HEK293T (cell line): Measurements from ENCODE around the gene VAT1L.

Source experiments
- CTCF ChIA-PET: fragments of 350-600 bp; formaldehyde crosslinking; extraction: SDS; loops from one replicate; lab custom pipeline; 2021; ENCODE audit warnings: antibody characterized with exemption, inconsistent platforms; lab: Yijun Ruan, JAX
- POLR2A ChIA-PET: fragments of 350-600 bp; formaldehyde crosslinking; extraction: SDS; loops from one replicate; lab custom pipeline; 2020; ENCODE audit warnings: antibody characterized with exemption, inconsistent platforms; lab: Yijun Ruan, JAX
- DNase-seq: peaks from one replicate; pipeline ENCODE4 v3.0.0; 2012; ENCODE audit warnings: mixed read lengths; ENCODE audit errors: extremely low spot score
- ARNT ChIP-seq: fragments of 450-650 bp; IDR thresholded peaks from 2 replicates; pipeline ENCODE4 v1.6.1; 2017; ENCODE audit warnings: mild to moderate bottlenecking
- BHLHE40 ChIP-seq: fragments of 450-650 bp; IDR thresholded peaks from 2 replicates; pipeline ENCODE4 v1.6.1; 2016; ENCODE audit warnings: mild to moderate bottlenecking, moderate library complexity, borderline replicate concordance
- CTBP1 ChIP-seq: fragments of 450-650 bp; IDR thresholded peaks from 2 replicates; pipeline ENCODE4 v1.6.1; 2016; ENCODE audit warnings: borderline replicate concordance
- ELF4 ChIP-seq: fragments of 450-650 bp; IDR thresholded peaks from 2 replicates; pipeline ENCODE4 v1.6.1; 2017; ENCODE audit warnings: antibody characterized with exemption
- FOXA1 ChIP-seq: fragments of 450-650 bp; IDR thresholded peaks from 2 replicates; pipeline ENCODE4 v1.6.1; 2016; ENCODE audit warnings: mild to moderate bottlenecking
- FOXK2 ChIP-seq: fragments of 450-650 bp; IDR thresholded peaks from 2 replicates; pipeline ENCODE4 v1.6.1; 2016; ENCODE audit warnings: mild to moderate bottlenecking
- FOXM1 ChIP-seq: fragments of 450-650 bp; IDR thresholded peaks from 2 replicates; pipeline ENCODE4 v1.6.1; 2017; ENCODE audit warnings: mild to moderate bottlenecking, borderline replicate concordance
- HDGF ChIP-seq: fragments of 450-650 bp; IDR thresholded peaks from 2 replicates; pipeline ENCODE4 v1.6.1; 2017; ENCODE audit warnings: antibody characterized with exemption, borderline replicate concordance
- L3MBTL2 ChIP-seq: fragments of 450-650 bp; conservative IDR thresholded peaks from 2 replicates; pipeline ENCODE4 v1.6.1; 2016; ENCODE audit warnings: mild to moderate bottlenecking
- LEF1 ChIP-seq: fragments of 450-650 bp; IDR thresholded peaks from 2 replicates; pipeline ENCODE4 v1.6.1; 2017; ENCODE audit warnings: mild to moderate bottlenecking, borderline replicate concordance
- NFRKB ChIP-seq: fragments of 450-650 bp; IDR thresholded peaks from 2 replicates; pipeline ENCODE4 v1.6.1; 2016; ENCODE audit warnings: mild to moderate bottlenecking, moderate library complexity
- PKNOX1 ChIP-seq: fragments of 450-650 bp; IDR thresholded peaks from 2 replicates; pipeline ENCODE4 v1.6.1; 2016
- SP1 ChIP-seq: fragments of 450-650 bp; IDR thresholded peaks from 2 replicates; pipeline ENCODE4 v1.6.1; 2017
- SUZ12 ChIP-seq: fragments of 450-650 bp; IDR thresholded peaks from 2 replicates; pipeline ENCODE4 v1.6.1; 2016; ENCODE audit warnings: mild to moderate bottlenecking
- TARDBP ChIP-seq: fragments of 450-650 bp; IDR thresholded peaks from 2 replicates; pipeline ENCODE4 v1.6.1; 2016
- ZNF384 ChIP-seq: fragments of 450-650 bp; IDR thresholded peaks from 2 replicates; pipeline ENCODE4 v1.6.1; 2016

The VAT1L gene

GRCh38 chr16:77812856-77813500, 24.6 kb downstream of the VAT1L start:
- POLR2A ChIA-PET, result interaction anchor here (0.9 kb wide), 1 partner anchor 12 kb away, joined by 3 read pairs; no protein-coding TSS in a partner anchor
- DNase-seq, result no peak
- TF ChIP-seq ARNT, result no peak
- TF ChIP-seq FOXK2, result no peak
- TF ChIP-seq SUZ12, result no peak
- no peak for TF ChIP-seq BHLHE40
- no peak for TF ChIP-seq NFRKB
- no peak for TF ChIP-seq FOXA1
- TF ChIP-seq PKNOX1, result no peak
- no peak for TF ChIP-seq ZNF384
- no peak for TF ChIP-seq L3MBTL2
- no peak for TF ChIP-seq ELF4
- CTCF ChIA-PET, result no interaction called here

GRCh38 chr16:77816293-77816692, 27.9 kb downstream of the VAT1L start:
- ChIA-PET POLR2A (no interaction called here), CTCF (no interaction called here)
- no peak for DNase-seq
- TF ChIP-seq LEF1 (no peak), ZNF384 (no peak), ARNT (no peak), FOXK2 (no peak), SUZ12 (no peak), ELF4 (no peak), L3MBTL2 (no peak), FOXM1 (no peak)

GRCh38 chr16:77820340-77820739, 32.0 kb downstream of the VAT1L start:
- ChIA-PET CTCF (no interaction called here), POLR2A (no interaction called here)
- TF ChIP-seq FOXM1 (no peak), TARDBP (no peak), FOXA1 (no peak), L3MBTL2 (no peak), SUZ12 (no peak), LEF1 (no peak), FOXK2 (no peak), SP1 (no peak), ARNT (no peak), HDGF (no peak), BHLHE40 (no peak), ELF4 (no peak), ZNF384 (no peak), CTBP1 (no peak), NFRKB (no peak), PKNOX1 (no peak)
- no peak for DNase-seq

- POLR2A ChIA-PET, result no interaction called here
- TF ChIP-seq PKNOX1 (no peak), SUZ12 (no peak), ELF4 (no peak), HDGF (no peak), TARDBP (no peak), BHLHE40 (no peak), LEF1 (no peak), L3MBTL2 (no peak)
- no peak for DNase-seq
- CTCF ChIA-PET, result no interaction called here
Observed at GRCh38 chr16:77822661-77823060, 34.3 kb downstream of the VAT1L start.

GRCh38 chr16:77823067-77823466, 34.7 kb downstream of the VAT1L start:
- POLR2A ChIA-PET, result no interaction called here
- DNase-seq, result no peak
- CTCF ChIA-PET, result no interaction called here
- no peak for TF ChIP-seq CTBP1
- no peak for TF ChIP-seq SUZ12
- TF ChIP-seq FOXK2, result no peak
- TF ChIP-seq HDGF, result no peak
- no peak for TF ChIP-seq PKNOX1
- TF ChIP-seq SP1, result no peak
- no peak for TF ChIP-seq L3MBTL2
- no peak for TF ChIP-seq TARDBP
- TF ChIP-seq FOXM1, result no peak

GRCh38 chr16:77825196-77825595, 36.8 kb downstream of the VAT1L start:
- ChIA-PET CTCF (no interaction called here), POLR2A (no interaction called here)
- no peak for TF ChIP-seq ZNF384
- TF ChIP-seq SUZ12, result no peak
- no peak for TF ChIP-seq NFRKB
- no peak for TF ChIP-seq LEF1
- no peak for TF ChIP-seq HDGF
- no peak for TF ChIP-seq FOXA1
- no peak for TF ChIP-seq TARDBP
- no peak for TF ChIP-seq CTBP1
- TF ChIP-seq PKNOX1, result no peak
- TF ChIP-seq ELF4, result no peak
- no peak for TF ChIP-seq SP1
- TF ChIP-seq FOXM1, result no peak
- TF ChIP-seq BHLHE40, result no peak
- TF ChIP-seq FOXK2, result no peak
- no peak for DNase-seq
